Keratinocyte (primary cell): ENCODE measurements around the gene BMP7. TPM values are rescaled to one million over a fixed set of nuclear protein-coding genes. Genes with fewer than 3 reads are reported as not detected.

Source experiments
- DNase-seq: peaks from one replicate; pipeline ENCODE4 v3.0.0-alpha.2; 2011; ENCODE audit warnings: low read depth, missing footprints, low spot score
- FAIRE-seq: peaks from 2 replicates; lab custom pipeline; 2011; peaks lifted over from hg19 to GRCh38; lab: Jason Lieb, UNC
- H2AFZ ChIP-seq: 2 replicates; pipeline ENCODE4 v1.6.0; 2012; ENCODE audit warnings: low read length, control low read depth, inconsistent platforms; ENCODE audit not compliant: control insufficient read depth
- H3K27ac ChIP-seq: 2 replicates; pipeline ENCODE4 v1.5.1; 2011; ENCODE audit warnings: low read length; ENCODE audit not compliant: control insufficient read depth, insufficient read depth
- H3K27me3 ChIP-seq: 3 replicates; pipeline ENCODE4 v1.6.0; 2011; ENCODE audit warnings: low read length; ENCODE audit not compliant: control insufficient read depth, insufficient read depth; ENCODE audit errors: extremely low read depth
- H3K36me3 ChIP-seq, 2 experiments: 2 replicates in 1 of 2; 3 replicates in 1 of 2; pipeline ENCODE4 v1.5.1; 2011; ENCODE audit warnings: low read length in 2 of 2, mild to moderate bottlenecking in 1 of 2; ENCODE audit not compliant: control insufficient read depth in 2 of 2, insufficient read depth in 2 of 2; ENCODE audit errors: extremely low read depth in 1 of 2
- H3K4me1 ChIP-seq: 3 replicates; pipeline ENCODE4 v1.5.1; 2011; ENCODE audit warnings: low read length; ENCODE audit not compliant: control insufficient read depth, insufficient read depth; ENCODE audit errors: extremely low read depth
- H3K4me2 ChIP-seq: 3 replicates; pipeline ENCODE4 v1.6.0; 2011; ENCODE audit warnings: low read depth, low read length; ENCODE audit not compliant: control insufficient read depth, insufficient read depth; ENCODE audit errors: extremely low read depth
- H3K4me3 ChIP-seq, 3 experiments: fragments of 200-600 bp in 1 of 3; sonication (generic) in 1 of 3; 2 replicates in 2 of 3; 3 replicates in 1 of 3; pipeline ENCODE4 v1.5.1; 2011 to 2016; ENCODE audit warnings: low read length in 3 of 3, mild to moderate bottlenecking in 3 of 3, control low read depth in 2 of 3, inconsistent platforms in 1 of 3, low read depth in 1 of 3, mixed read lengths in 1 of 3, mixed run types in 1 of 3, moderate library complexity in 1 of 3; ENCODE audit not compliant: control insufficient read depth in 2 of 3, insufficient read depth in 2 of 3; ENCODE audit errors: extremely low read depth in 1 of 3
- H3K79me2 ChIP-seq: 2 replicates; pipeline ENCODE4 v1.6.0; 2012; ENCODE audit warnings: low read length; ENCODE audit not compliant: control insufficient read depth, insufficient read depth
- H3K9ac ChIP-seq: 3 replicates; pipeline ENCODE4 v1.6.0; 2011; ENCODE audit warnings: low read length; ENCODE audit not compliant: control insufficient read depth, insufficient read depth; ENCODE audit errors: extremely low read depth
- H3K9me1 ChIP-seq: 3 replicates; pipeline ENCODE4 v1.6.0; 2011; ENCODE audit warnings: low read length; ENCODE audit not compliant: control insufficient read depth, insufficient read depth; ENCODE audit errors: extremely low read depth
- H3K9me3 ChIP-seq: 2 replicates; pipeline ENCODE4 v1.5.1; 2012; ENCODE audit warnings: low read depth, low read length; ENCODE audit not compliant: control insufficient read depth
- H4K20me1 ChIP-seq: 3 replicates; pipeline ENCODE4 v1.6.0; 2011; ENCODE audit warnings: low read length; ENCODE audit not compliant: control insufficient read depth, insufficient read depth; ENCODE audit errors: extremely low read depth
- CTCF ChIP-seq, 3 experiments: IDR thresholded peaks in 1 of 3; conservative IDR thresholded peaks in 1 of 3; optimal IDR thresholded peaks in 1 of 3; 2 replicates in 2 of 3; 3 replicates in 1 of 3; pipeline versions ENCODE3 to v1.5.1; 2011; ENCODE audit warnings: low read length in 3 of 3, mild to moderate bottlenecking in 3 of 3, moderate library complexity in 2 of 3, control low read depth in 1 of 3, inconsistent platforms in 1 of 3; ENCODE audit not compliant: insufficient read depth in 2 of 3; ENCODE audit errors: extremely low read depth in 1 of 3
- EZH2 ChIP-seq: IDR thresholded peaks from one replicate; pipeline ENCODE4 v1.6.1; 2012; ENCODE audit warnings: inconsistent platforms, mild to moderate bottlenecking, low read length, moderate library complexity
- dilution Hi-C: fragments of 300-500 bp; cut with MboI; formaldehyde crosslinking; loops from one replicate; pipeline ENCODE4 v1.7.0; 2020; ENCODE audit warnings: low sequenced_read_pairs; ENCODE audit not compliant: extremely low pct_ligation_motif_present
- polyA plus RNA-seq, 5 experiments: library from polyadenylated mRNA; depleted of rRNA in 3 of 5; stranded (reverse) in 3 of 5; stranded (forward) in 1 of 5; unstranded in 1 of 5; fragments of >200 nt; gene quantifications; 1 replicate in 1 of 5; 2 replicates in 3 of 5; 3 replicates in 1 of 5; pipeline versions ENCODE4 v1.2.1 to v1.2.3, GENCODE V29; 2011 to 2012; ENCODE audit warnings: missing spikeins in 2 of 5, low read depth in 1 of 5, low replicate concordance in 1 of 5

BMP7 gene
- polyA plus RNA-seq, 1 donor (not counting 4 experiments of a cell fraction or from before 2014, with no cell fraction given), result 0.29 TPM

- H3K79me2 ChIP-seq, result no peaks in the 10 kb centered on the region
- no peak overlapping the region for H2AFZ ChIP-seq
- dilution Hi-C loops, result no loop called here
- H3K4me1 ChIP-seq, result no peaks in the 10 kb centered on the region
- H4K20me1 ChIP-seq, result no peaks in the 10 kb centered on the region
- TF ChIP-seq EZH2, result no peak
- no peaks in the 10 kb centered on the region for H3K36me3 ChIP-seq
- H3K9me1 ChIP-seq, result no peaks in the 10 kb centered on the region
- H3K27ac ChIP-seq, result no peak overlapping the region
- FAIRE-seq (no peak), DNase-seq (no peak)
- no peak overlapping the region for H3K4me3 ChIP-seq
- no peaks in the 10 kb centered on the region for H3K9me3 ChIP-seq
- no peak overlapping the region for H3K4me2 ChIP-seq
- peaks cover 31% of the 10 kb centered on the region for H3K27me3 ChIP-seq
- no peak overlapping the region for H3K9ac ChIP-seq
Measured at GRCh38 chr20:57252559-57253162, 13.8 kb downstream of the BMP7 start.

GRCh38 chr20:57251949-57252348, 14.5 kb downstream of the BMP7 start:
- Histone ChIP-seq H3K4me1 (no peaks in the 10 kb centered on the region), H3K36me3 (no peaks in the 10 kb centered on the region), H4K20me1 (no peaks in the 10 kb centered on the region), H2AFZ (no peak overlapping the region), H3K4me3 (no peak overlapping the region), H3K9ac (no peak overlapping the region), H3K27ac (no peak overlapping the region), H3K79me2 (no peaks in the 10 kb centered on the region), H3K27me3 (peaks cover 27% of the 10 kb centered on the region), H3K4me2 (no peak overlapping the region), H3K9me3 (no peaks in the 10 kb centered on the region), H3K9me1 (no peaks in the 10 kb centered on the region)
- DNase-seq, result no peak
- dilution Hi-C loops, result no loop called here
- FAIRE-seq, result no peak
- TF ChIP-seq CTCF (optimal IDR thresholded peaks at IDR 0.05 in 1 of 3, IDR thresholded peaks at IDR 0.05 in 1 of 3, conservative IDR thresholded peaks at IDR 0.05 in 1 of 3; ENCODE audit: extremely low read depth in 1 of 3, insufficient read depth in 2 of 3, low read length in 3 of 3), result no peak
- TF ChIP-seq EZH2, result no peak

- H3K9ac ChIP-seq, result no peak overlapping the region
- no peak for DNase-seq
- no peak overlapping the region for H3K4me3 ChIP-seq
- FAIRE-seq, result no peak
- no peaks in the 10 kb centered on the region for H4K20me1 ChIP-seq
- no peak for TF ChIP-seq CTCF (optimal IDR thresholded peaks at IDR 0.05 in 1 of 3, IDR thresholded peaks at IDR 0.05 in 1 of 3, conservative IDR thresholded peaks at IDR 0.05 in 1 of 3; ENCODE audit: extremely low read depth in 1 of 3, insufficient read depth in 2 of 3, low read length in 3 of 3)
- TF ChIP-seq EZH2, result no peak
- H3K4me2 ChIP-seq, result no peak overlapping the region
- dilution Hi-C loops, result no loop called here
- H2AFZ ChIP-seq, result no peak overlapping the region
- no peaks in the 10 kb centered on the region for H3K79me2 ChIP-seq
- peaks cover 25% of the 10 kb centered on the region for H3K27me3 ChIP-seq
- no peaks in the 10 kb centered on the region for H3K36me3 ChIP-seq
- H3K9me3 ChIP-seq, result no peaks in the 10 kb centered on the region
- H3K4me1 ChIP-seq, result no peaks in the 10 kb centered on the region
- no peaks in the 10 kb centered on the region for H3K9me1 ChIP-seq
- no peak overlapping the region for H3K27ac ChIP-seq
Measured at GRCh38 chr20:57251344-57251743, 15.1 kb downstream of the BMP7 start.
